GM18505 (cell line): ENCODE data around the gene KRTAP5-7.

Source experiments
- ATAC-seq: cut with Tn5 transposase; IDR thresholded peaks from one replicate; pipeline ENCODE4 v1.9.1; 2021; ENCODE audit not compliant: unreplicated experiment
- POLR2A ChIP-seq: IDR thresholded peaks from 4 replicates; pipeline ENCODE4 v1.6.1; 2011; ENCODE audit warnings: borderline replicate concordance; ENCODE audit not compliant: insufficient read depth, insufficient read length; ENCODE audit errors: extremely low read depth

The KRTAP5-7 gene

GRCh38 chr11:71544525-71545214 lies 17.6 kb downstream of the KRTAP5-7 start:
- TF ChIP-seq POLR2A = no peak
- ATAC-seq = no peak

- no peak for TF ChIP-seq POLR2A
- no peak for ATAC-seq
Observed at GRCh38 chr11:71545405-71545966, 18.4 kb downstream of the KRTAP5-7 start.

- no peak for TF ChIP-seq POLR2A
- ATAC-seq = no peak
Observed at GRCh38 chr11:71548120-71548519, 21.1 kb downstream of the KRTAP5-7 start, which contains the start of gene KRTAP5-9. Gene KRTAP5-9 (plus strand): TSS chr11:71548420. CDS start chr11:71548658, 238 bp downstream.

GRCh38 chr11:71548716-71549151 lies 21.7 kb downstream of the KRTAP5-7 start:
- ATAC-seq = no peak
- TF ChIP-seq POLR2A = no peak

- no peak for TF ChIP-seq POLR2A
- ATAC-seq = no peak
Observed at GRCh38 chr11:71551711-71552110, 24.6 kb downstream of the KRTAP5-7 start.

GRCh38 chr11:71554996-71555395 lies 27.9 kb downstream of the KRTAP5-7 start:
- TF ChIP-seq POLR2A = no peak
- no peak for ATAC-seq

GRCh38 chr11:71555508-71555907 lies 28.4 kb downstream of the KRTAP5-7 start:
- TF ChIP-seq POLR2A = no peak
- ATAC-seq = no peak

- no peak for ATAC-seq
- TF ChIP-seq POLR2A = no peak
Observed at GRCh38 chr11:71556018-71556417, 29.0 kb downstream of the KRTAP5-7 start.

- ATAC-seq = no peak
- no peak for TF ChIP-seq POLR2A
Observed at GRCh38 chr11:71557257-71557656, 30.2 kb downstream of the KRTAP5-7 start.

- no peak for ATAC-seq
- TF ChIP-seq POLR2A = no peak
Observed at GRCh38 chr11:71558996-71559395, 31.9 kb downstream of the KRTAP5-7 start.

- ATAC-seq = no peak
- TF ChIP-seq POLR2A = no peak
Observed at GRCh38 chr11:71562120-71562519, 35.1 kb downstream of the KRTAP5-7 start.

GRCh38 chr11:71563406-71563805 lies 36.3 kb downstream of the KRTAP5-7 start:
- ATAC-seq = no peak
- TF ChIP-seq POLR2A = no peak

GRCh38 chr11:71564430-71564829 lies 37.4 kb downstream of the KRTAP5-7 start:
- no peak for TF ChIP-seq POLR2A
- ATAC-seq = no peak

- no peak for TF ChIP-seq POLR2A
- no peak for ATAC-seq
Observed at GRCh38 chr11:71565263-71565662, 38.2 kb downstream of the KRTAP5-7 start, which contains the start of gene KRTAP5-10. Gene KRTAP5-10 (plus strand): TSS chr11:71565563. CDS start chr11:71565588, 25 bp downstream.
